A549 (cell line): ENCODE data around the gene CFAP69. TPM values are rescaled to one million over a fixed set of nuclear protein-coding genes. Genes with fewer than 3 reads are reported as not detected.

Source experiments
- ATAC-seq, 2 experiments: fragments of 200-7000 bp in 1 of 2; fragments of >200 bp in 1 of 2; cut with Nextera tagmentation in 1 of 2; cut with Tn5 transposase in 1 of 2; 3 replicates each; pipeline versions ENCODE4 v1.8.0 to v1.9.1; 2018 to 2020; ENCODE audit warnings: mild to moderate bottlenecking in 1 of 2, moderate library complexity in 1 of 2
- CTCF ChIA-PET: fragments of 300-600 bp; sonication (Branson Sonifier 250); formaldehyde crosslinking; extraction: SDS; loops from one replicate; lab custom pipeline; 2021; ENCODE audit warnings: antibody characterized with exemption, inconsistent platforms; lab: Yijun Ruan, JAX
- POLR2A ChIA-PET: fragments of 350-600 bp; formaldehyde crosslinking; extraction: SDS; loops from one replicate; lab custom pipeline; 2021; ENCODE audit warnings: antibody characterized with exemption, inconsistent platforms; lab: Yijun Ruan, JAX
- DNase-seq, 2 experiments: peaks; one replicate each; pipeline versions ENCODE4 v3.0.0 to v3.0.0-alpha.2; 2011 to 2016; ENCODE audit warnings: low read depth in 1 of 2, low spot score in 1 of 2
- FAIRE-seq: peaks from 2 replicates; lab custom pipeline; 2011; peaks lifted over from hg19 to GRCh38; lab: Jason Lieb, UNC
- H3K27ac ChIP-seq, 2 experiments: fragments of >200 bp; sonication (Bioruptor Twin); formaldehyde crosslinking; 3 replicates each; pipeline ENCODE4 v1.5.1; 2016 to 2017
- H3K4me1 ChIP-seq: fragments of >200 bp; sonication (Bioruptor Twin); formaldehyde crosslinking; 3 replicates; pipeline ENCODE4 v1.6.1; 2016
- H3K4me2 ChIP-seq: fragments of >200 bp; sonication (Bioruptor Twin); formaldehyde crosslinking; 3 replicates; pipeline ENCODE4 v1.6.1; 2016
- H3K4me3 ChIP-seq: fragments of >200 bp; sonication (Bioruptor Twin); formaldehyde crosslinking; 3 replicates; pipeline ENCODE4 v1.5.1; 2016
- H3K9me3 ChIP-seq: fragments of >200 bp; sonication (Bioruptor Twin); formaldehyde crosslinking; 3 replicates; pipeline ENCODE4 v1.6.1; 2016
- ATOH8 ChIP-seq: fragments of 250-450 bp; sonication (Bioruptor Pico); IDR thresholded peaks from 2 replicates; pipeline ENCODE4 v1.5.0; 2020; ENCODE audit warnings: low read depth, mild to moderate bottlenecking, moderate library complexity
- BCL3 ChIP-seq: fragments of >200 bp; sonication (Bioruptor Twin); formaldehyde crosslinking; IDR thresholded peaks from 3 replicates; pipeline ENCODE4 v1.6.1; 2016
- BHLHE40 ChIP-seq: IDR thresholded peaks from 2 replicates; pipeline ENCODE4 v1.6.1; 2012; ENCODE audit warnings: low read depth, low read length, inconsistent platforms
- ELK1 ChIP-seq: fragments of 150-350 bp; IDR thresholded peaks from 2 replicates; pipeline ENCODE4 v1.6.1; 2014; ENCODE audit warnings: low read depth, mild to moderate bottlenecking, low read length
- ESRRA ChIP-seq: fragments of 150-350 bp; IDR thresholded peaks from 2 replicates; pipeline ENCODE4 v1.6.1; 2014; ENCODE audit warnings: mild to moderate bottlenecking, low read length, borderline replicate concordance
- FOSB ChIP-seq: fragments of 250-450 bp; sonication (Bioruptor Pico); IDR thresholded peaks from 2 replicates; pipeline ENCODE4 v1.5.0; 2020; ENCODE audit warnings: mild to moderate bottlenecking, moderate library complexity
- GATA3 ChIP-seq: IDR thresholded peaks from 2 replicates; pipeline ENCODE4 v1.6.1; 2012; ENCODE audit warnings: borderline replicate concordance
- HEYL ChIP-seq: fragments of 250-450 bp; sonication (Bioruptor Pico); IDR thresholded peaks from 2 replicates; pipeline ENCODE4 v1.8.0; 2021; ENCODE audit warnings: mild to moderate bottlenecking, moderate library complexity
- JUNB ChIP-seq: fragments of >200 bp; sonication (Bioruptor Twin); formaldehyde crosslinking; IDR thresholded peaks from 2 replicates; pipeline ENCODE4 v1.6.1; 2016
- MAFK ChIP-seq: fragments of 450-650 bp; IDR thresholded peaks from 2 replicates; pipeline ENCODE4 v1.6.1; 2014; ENCODE audit not compliant: partially characterized antibody
- MAZ ChIP-seq: fragments of 150-350 bp; IDR thresholded peaks from 2 replicates; pipeline ENCODE4 v1.6.1; 2014; ENCODE audit warnings: antibody characterized with exemption, low read depth, low read length, borderline replicate concordance
- MYC ChIP-seq: IDR thresholded peaks from 2 replicates; pipeline ENCODE4 v1.6.1; 2012; ENCODE audit warnings: mild to moderate bottlenecking, inconsistent platforms, low read length, improper control_type of control experiment, borderline replicate concordance
- NR3C1 ChIP-seq: fragments of >200 bp; sonication (Bioruptor Twin); formaldehyde crosslinking; IDR thresholded peaks from 3 replicates; pipeline ENCODE4 v1.6.1; 2017
- RAD21 ChIP-seq, 2 experiments: fragments of >200 bp in 1 of 2; sonication (Bioruptor Twin) in 1 of 2; formaldehyde crosslinking in 1 of 2; IDR thresholded peaks in 1 of 2; conservative IDR thresholded peaks in 1 of 2; 2 replicates in 1 of 2; 3 replicates in 1 of 2; pipeline ENCODE4 v1.6.1; 2012 to 2018; ENCODE audit warnings: inconsistent platforms in 1 of 2
- SMC3 ChIP-seq: fragments of >200 bp; sonication (Bioruptor Twin); formaldehyde crosslinking; IDR thresholded peaks from 3 replicates; pipeline ENCODE4 v1.6.1; 2018; ENCODE audit warnings: inconsistent platforms
- TFCP2L1 ChIP-seq: fragments of 250-450 bp; sonication (Bioruptor Pico); IDR thresholded peaks from 2 replicates; pipeline ENCODE4 v1.5.0; 2021; ENCODE audit warnings: mild to moderate bottlenecking
- USF2 ChIP-seq: fragments of 450-650 bp; IDR thresholded peaks from 2 replicates; pipeline ENCODE4 v1.6.1; 2014; ENCODE audit warnings: antibody characterized with exemption
- ZC3H11A ChIP-seq: fragments of 450-650 bp; IDR thresholded peaks from 2 replicates; pipeline ENCODE4 v1.6.1; 2014; ENCODE audit warnings: antibody characterized with exemption, mild to moderate bottlenecking
- ZNF302 ChIP-seq: fragments of 250-450 bp; sonication (Bioruptor Pico); IDR thresholded peaks from 2 replicates; pipeline ENCODE4 v1.9.0; 2021; ENCODE audit warnings: inconsistent platforms, mild to moderate bottlenecking, moderate library complexity
- ZSCAN20 ChIP-seq: fragments of 250-450 bp; sonication (Bioruptor Pico); IDR thresholded peaks from 2 replicates; pipeline ENCODE4 v1.8.0; 2022; ENCODE audit warnings: mild to moderate bottlenecking, moderate library complexity
- WGBS: methylation state at CpG from one replicate; pipeline ENCODE4 v1.1.6; 2017; ENCODE audit errors: missing lambda C conversion rate; 5-methylcytosine and 5-hydroxymethylcytosine counted together
- polyA plus RNA-seq, 4 experiments: library from polyadenylated mRNA; depleted of rRNA in 3 of 4; stranded (reverse); fragments of >200 nt; fragmentation: RNase III in 1 of 4; extraction: RNeasy Plus Mini Kit Qiagen cat#74134 plus additional on column Dnase treatment in 1 of 4; gene quantifications; 2 replicates in 3 of 4; 3 replicates in 1 of 4; pipeline ENCODE4 v1.2.3, GENCODE V29; 2011 to 2017

Gene CFAP69
- polyA plus RNA-seq, 2 of the 4 experiments (the other 2 are of a cell fraction), result 1.9 to 6.1 TPM

- Histone ChIP-seq H3K4me1 (no peaks in the 10 kb centered on the region), H3K4me3 (no peak overlapping the region), H3K27ac (no peak overlapping the region), H3K9me3 (no peaks in the 10 kb centered on the region), H3K4me2 (no peak overlapping the region)
- CTCF ChIA-PET, result interaction anchor here (0.7 to 1.8 kb wide), 3 partner anchors 23 to 83 kb away, joined by 3 to 5 read pairs (median 3); partner anchors contain the start of gene STEAP1
- FAIRE-seq (no peak), DNase-seq (no peak), ATAC-seq (no peak)
- TF ChIP-seq JUNB (no peak), ZC3H11A (no peak), ZSCAN20 (CRISPR knock-in tag) (no peak), ESRRA (no peak), MAFK (no peak), ZNF302 (CRISPR knock-in tag) (no peak), USF2 (no peak)
- POLR2A ChIA-PET, result no interaction called here
- 88% methylated on average over 1 of the region's 1 CpG for WGBS
Measured at GRCh38 chr7:90236721-90237289, 8.2 kb upstream of the CFAP69 start.

GRCh38 chr7:90238022-90238421 lies 7.0 kb upstream of the CFAP69 start:
- Histone ChIP-seq H3K4me2 (no peak overlapping the region), H3K27ac (no peak overlapping the region), H3K4me3 (no peak overlapping the region), H3K9me3 (no peaks in the 10 kb centered on the region)
- FAIRE-seq (no peak), ATAC-seq (no peak), DNase-seq (no peak)
- ChIA-PET CTCF (no interaction called here), POLR2A (interaction anchor here (1.3 kb wide), 1 partner anchor 27 kb away, joined by 4 read pairs; the partner anchor contains the start of gene STEAP2)
- 97% methylated on average over 2 of the region's 2 CpGs for WGBS
- TF ChIP-seq MYC (no peak), SMC3 (no peak), HEYL (CRISPR knock-in tag) (no peak), BHLHE40 (no peak), FOSB (no peak), TFCP2L1 (no peak)
- TF ChIP-seq, all 56 proteins: peak for 0
- no peaks in the 10 kb centered on the region for H3K4me1 ChIP-seq

- Histone ChIP-seq H3K9me3 (no peaks in the 10 kb centered on the region), H3K4me1 (no peaks in the 10 kb centered on the region), H3K4me3 (no peak overlapping the region), H3K4me2 (no peak overlapping the region)
- ATAC-seq (no peak), FAIRE-seq (no peak)
- WGBS, result 96% methylated on average over 1 of the region's 1 CpG
- CTCF ChIA-PET, result no interaction called here
- TF ChIP-seq ELK1 (no peak), RAD21 (conservative IDR thresholded peaks at IDR 0.05 in 1 of 2, IDR thresholded peaks at IDR 0.05 in 1 of 2) (no peak), SMC3 (no peak), GATA3 (no peak), NR3C1 (no peak), ATOH8 (no peak), MAZ (no peak), BCL3 (no peak)
- TF ChIP-seq, all 56 proteins: peak for 0
- POLR2A ChIA-PET, result interaction anchor here (1.3 kb wide), 1 partner anchor 27 kb away, joined by 4 read pairs; the partner anchor contains the start of gene STEAP2
- no peak overlapping the region for H3K27ac ChIP-seq
- DNase-seq, result no peak
Measured at GRCh38 chr7:90238583-90238982, 6.4 kb upstream of the CFAP69 start.
